Glomerular endothelial cell (primary cell): ENCODE data around the gene SLC22A17. TPM values are rescaled to one million over a fixed set of nuclear protein-coding genes. Genes with fewer than 3 reads are reported as not detected.

Experiments
- DNase-seq: peaks from one replicate; pipeline ENCODE4 v3.0.0-alpha.2; 2011; ENCODE audit warnings: low read depth, low spot score; ENCODE audit errors: extremely low read depth
- total RNA-seq: library from RNA; depleted of rRNA; stranded (reverse); fragments of >200 nt; gene quantifications from 2 replicates; pipeline ENCODE4 v1.2.3, GENCODE V29; 2015

The SLC22A17 gene
- total RNA-seq, 1 donor from 2014 or later = 7.3 TPM

GRCh38 chr14:23364164-23365035 is 11.7 kb upstream of the SLC22A17 start:
- no peak for DNase-seq

- DNase-seq = no peak
Measured at GRCh38 chr14:23362200-23362599, 9.5 kb upstream of the SLC22A17 start.

DNA sequence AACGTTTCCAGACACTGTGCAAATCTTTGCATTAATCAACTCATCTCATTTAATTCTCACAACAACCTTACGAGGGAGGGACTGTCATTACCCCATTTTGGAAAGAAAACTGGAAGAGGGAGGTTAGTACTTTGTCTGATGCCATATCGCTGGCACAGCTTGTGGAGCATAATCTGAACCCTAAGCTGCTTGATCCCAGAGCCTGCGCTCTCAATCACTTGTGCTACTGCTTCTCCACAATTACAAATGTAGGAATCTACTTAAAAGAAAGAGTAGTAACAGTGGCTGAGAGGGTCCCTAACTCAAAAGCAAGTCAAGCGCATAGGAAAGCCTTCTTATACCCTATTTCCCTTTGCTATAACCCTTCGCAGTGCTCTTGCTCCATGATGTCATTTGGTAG is 9.1 kb upstream of the SLC22A17 start:
- DNase-seq = no peak

DNA sequence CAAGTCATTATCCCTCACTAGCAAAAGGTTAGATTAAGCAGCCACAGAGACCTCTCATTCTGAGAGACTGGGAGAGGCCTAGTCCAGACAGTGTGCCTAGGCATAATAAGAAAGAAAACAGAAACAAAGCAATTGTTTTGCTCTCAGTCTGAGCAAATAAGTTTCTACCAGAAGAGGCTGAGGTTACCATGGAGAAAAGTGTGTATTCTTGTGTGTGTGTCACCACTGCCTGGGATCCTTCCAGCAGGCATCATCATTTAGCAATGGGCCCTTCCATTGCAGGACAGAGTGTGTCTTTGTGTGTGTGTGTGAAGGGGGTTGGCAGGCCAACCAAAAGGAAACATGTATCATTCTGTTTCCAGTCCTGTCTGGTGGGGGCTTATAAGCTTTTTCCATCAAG is 8.6 kb upstream of the SLC22A17 start:
- DNase-seq = no peak

- no peak for DNase-seq
Measured at GRCh38 chr14:23360496-23360895, 7.8 kb upstream of the SLC22A17 start.

DNA sequence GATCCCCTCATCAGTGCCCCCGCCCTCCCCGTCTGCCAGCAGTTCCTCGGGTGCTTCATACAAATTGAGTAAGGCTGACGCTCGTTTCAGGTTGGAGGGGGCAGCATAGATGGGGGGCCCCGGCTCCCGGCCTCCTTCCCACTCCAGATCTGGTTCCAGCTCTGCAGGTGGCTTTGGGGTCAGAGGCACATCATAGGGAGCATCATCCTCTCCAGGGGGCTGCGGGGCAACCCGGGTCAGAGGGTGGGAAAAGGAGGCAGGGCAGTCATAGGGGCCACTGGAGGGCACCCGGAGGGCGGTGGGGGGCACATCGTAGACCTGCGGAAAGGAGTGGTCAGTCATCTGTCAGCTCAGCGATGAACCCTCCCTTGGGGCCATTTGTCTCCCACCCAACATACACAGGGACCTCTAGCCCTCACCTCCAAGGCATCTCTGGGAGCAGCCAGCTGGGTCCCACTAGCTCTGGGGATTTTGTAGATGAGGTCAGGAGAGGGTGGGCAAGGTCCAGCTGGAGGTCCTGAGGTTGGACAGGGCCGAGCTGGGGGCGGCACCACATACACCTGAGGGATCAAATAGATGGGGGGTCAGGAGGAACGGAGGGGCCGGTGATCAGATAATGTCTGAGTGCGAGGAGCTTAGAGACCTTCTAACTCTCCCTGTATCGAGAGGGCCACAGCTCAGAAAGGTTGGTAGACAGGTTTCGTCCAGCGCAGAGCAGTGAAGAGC is 7.2 kb upstream of the SLC22A17 start:
- DNase-seq = no peak

GRCh38 chr14:23359167-23359626 is 6.5 kb upstream of the SLC22A17 start:
- no peak for DNase-seq

DNA sequence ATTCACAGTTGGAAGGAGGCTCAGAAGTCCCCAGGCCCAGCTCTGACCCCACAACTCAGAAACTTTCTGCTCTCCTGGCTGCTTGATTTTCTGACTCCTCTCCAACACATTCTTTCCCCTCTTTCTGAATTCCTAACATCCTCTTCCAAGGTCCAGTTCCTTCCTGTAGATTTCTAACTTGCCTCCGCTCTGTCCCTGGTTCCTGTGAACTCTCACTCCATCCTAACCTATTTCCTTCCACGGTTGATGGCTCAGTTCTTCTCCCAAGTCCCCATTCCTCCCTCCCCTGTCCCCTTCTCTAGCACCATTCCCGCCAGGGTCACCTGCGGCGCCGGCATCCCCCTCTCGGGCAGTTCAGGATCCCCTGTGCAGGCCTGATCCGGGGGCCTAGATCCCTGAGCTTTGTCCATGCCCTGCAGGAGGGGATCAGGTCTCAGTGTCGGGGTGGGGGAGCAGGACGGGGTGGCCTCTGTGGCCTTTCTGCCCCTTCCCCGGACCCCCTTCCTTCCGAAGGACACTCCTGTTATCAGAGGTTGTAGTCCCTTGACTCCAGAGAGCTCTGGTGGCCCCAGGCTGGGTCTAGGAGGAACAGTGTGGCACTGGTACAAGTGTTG is 6.0 kb upstream of the SLC22A17 start:
- DNase-seq = no peak

- no peak for DNase-seq
Measured at GRCh38 chr14:23358042-23358441, 5.4 kb upstream of the SLC22A17 start.

GRCh38 chr14:23357261-23357660 is 4.6 kb upstream of the SLC22A17 start:
- DNase-seq = no peak

DNA sequence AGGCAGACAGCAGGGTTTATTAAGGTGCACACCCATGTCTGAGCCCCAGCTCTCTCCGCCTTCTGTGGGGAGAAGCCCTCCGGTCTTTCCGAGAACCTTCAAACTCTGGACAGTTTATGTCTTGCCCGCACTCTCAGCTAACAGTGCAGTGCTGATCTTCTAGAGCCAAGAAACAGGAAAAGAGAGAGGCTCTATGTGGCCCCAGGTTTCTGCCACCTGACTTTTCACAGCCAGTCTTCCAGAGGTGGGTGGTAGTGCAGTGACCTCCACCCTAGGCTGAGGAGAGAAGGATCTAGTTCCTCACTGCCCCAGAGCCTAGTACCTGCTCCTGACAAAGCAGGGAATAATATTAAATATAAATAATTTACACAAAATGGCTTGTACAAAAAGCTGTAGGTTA is 4.0 kb upstream of the SLC22A17 start:
- no peak for DNase-seq

- no peak for DNase-seq
Measured at GRCh38 chr14:23355871-23356435, 3.3 kb upstream of the SLC22A17 start.

- DNase-seq = no peak
Measured at GRCh38 chr14:23354990-23355389, 2.3 kb upstream of the SLC22A17 start.

- no peak for DNase-seq
Measured at GRCh38 chr14:23353433-23353780, 720 bp upstream of the SLC22A17 start.

DNA sequence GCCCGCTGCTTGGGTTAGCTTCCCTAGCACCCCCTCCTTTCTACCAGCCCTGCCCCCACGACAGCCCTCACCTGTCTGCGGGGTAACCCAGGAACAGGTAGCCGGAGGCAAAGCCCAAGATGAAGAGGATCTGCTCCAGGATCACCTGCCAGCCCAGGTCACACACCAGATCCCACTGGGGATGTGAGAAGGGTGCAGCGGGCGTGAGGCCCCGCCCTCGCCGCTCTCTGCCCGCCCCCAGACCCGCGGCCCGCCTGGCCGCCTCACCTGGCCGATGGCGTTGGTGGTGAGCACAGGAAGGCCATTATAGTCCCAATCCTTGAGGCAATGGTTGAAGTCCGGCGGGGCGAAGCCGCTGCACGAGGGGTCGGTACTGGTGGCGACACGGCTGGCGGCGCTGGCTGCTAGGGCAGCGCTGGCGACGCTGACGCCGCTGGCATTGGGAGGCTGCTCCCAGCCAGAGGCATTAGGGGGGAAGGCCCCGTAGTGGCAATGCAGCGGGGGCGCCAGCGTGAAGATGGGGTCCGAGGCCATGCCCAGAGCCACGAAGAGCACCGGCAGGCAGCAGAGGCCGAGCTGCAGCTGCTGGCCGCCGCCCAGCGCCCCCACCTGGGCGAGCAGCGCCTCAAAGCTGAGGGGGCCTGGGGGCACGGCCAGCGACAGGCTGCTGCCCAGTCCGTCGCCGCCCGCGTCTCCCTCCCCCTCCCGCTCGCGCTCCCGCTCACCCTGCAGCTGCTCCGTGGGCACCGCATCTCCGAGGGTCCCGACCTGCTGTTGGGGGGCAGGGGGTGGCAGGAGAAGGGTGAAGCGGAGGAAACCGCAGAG is 794 bp downstream of the SLC22A17 start:
- DNase-seq = no peak

- no peak for DNase-seq
Measured at GRCh38 chr14:23349156-23349845, 3.4 kb downstream of the SLC22A17 start.

DNA sequence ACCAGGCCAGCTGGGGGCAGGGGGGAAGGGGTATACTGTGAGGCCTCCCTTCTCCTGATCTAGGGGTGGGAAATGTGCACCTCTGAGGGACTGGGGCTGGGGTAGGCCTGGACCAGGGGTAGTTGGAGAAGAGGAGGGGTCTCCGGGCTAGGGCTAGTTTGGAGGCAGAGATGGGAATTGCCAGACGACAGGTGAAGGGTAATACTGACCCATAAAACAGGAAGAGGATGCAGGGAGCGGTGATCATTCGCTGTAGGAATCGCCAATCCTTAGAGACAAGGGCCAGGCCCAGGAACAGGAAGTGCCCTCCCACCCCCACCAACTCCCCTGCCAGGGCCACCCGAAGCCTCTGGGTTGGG is 4.4 kb downstream of the SLC22A17 start:
- no peak for DNase-seq

GRCh38 chr14:23347406-23348296 is 5.0 kb downstream of the SLC22A17 start:
- DNase-seq = no peak
